HK-2 (cell line): ENCODE data around the gene NRG4.
"Not testable (repeated sequence)": the region's sequence is repeated elsewhere in the genome, so short reads cannot be mapped to it uniquely, and the experiment has no call there.

ENCODE experiments used
- DNase-seq: peaks from one replicate; pipeline ENCODE4 v3.0.0-alpha.2; 2018; ENCODE audit not compliant: unreplicated experiment

Gene NRG4, protein sequence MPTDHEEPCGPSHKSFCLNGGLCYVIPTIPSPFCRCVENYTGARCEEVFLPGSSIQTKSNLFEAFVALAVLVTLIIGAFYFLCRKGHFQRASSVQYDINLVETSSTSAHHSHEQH

DNA sequence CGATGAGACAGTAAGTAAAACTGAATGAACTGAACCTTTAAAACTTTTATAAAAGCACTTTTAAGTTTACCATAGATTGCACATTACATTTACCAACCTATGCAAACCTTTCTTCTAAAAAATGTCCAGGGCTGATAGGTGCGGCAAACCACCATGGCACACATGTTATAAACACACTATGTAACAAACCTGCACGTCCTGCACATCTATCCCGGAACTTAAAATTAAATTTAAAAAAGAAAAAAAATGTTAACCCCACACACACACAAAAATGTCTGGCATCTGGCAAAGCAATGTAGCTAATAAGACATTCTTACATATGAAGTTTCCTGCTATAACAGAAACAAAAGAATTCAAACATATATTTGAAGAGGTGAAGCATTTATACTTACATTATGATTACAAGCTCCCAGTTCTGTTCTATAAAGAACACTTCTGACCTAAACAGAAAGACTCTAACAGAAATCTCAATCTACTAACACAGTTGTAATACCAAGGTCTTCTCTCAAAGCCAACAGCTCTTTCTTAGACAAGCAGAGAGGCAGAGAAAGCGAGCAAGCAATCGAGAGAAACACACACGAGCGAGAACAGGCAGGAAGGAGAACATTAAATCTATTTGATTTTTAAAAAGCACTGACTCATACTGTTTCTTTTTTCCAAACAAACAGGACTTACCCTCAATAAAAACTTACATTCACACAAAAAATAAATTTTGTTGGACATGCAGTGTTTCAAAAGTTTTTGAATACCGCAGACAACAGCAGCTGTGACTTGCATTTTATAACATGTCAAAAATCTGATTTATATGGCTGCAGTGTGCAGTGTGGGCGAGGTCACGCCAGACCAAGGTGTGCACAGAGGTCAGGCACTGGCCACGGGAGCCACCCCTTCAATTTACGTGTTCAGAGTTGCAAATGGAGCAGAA, at the start of gene NRG4:
TSS of gene NRG4 (minus strand) at position 798 of the 925 bp plus-strand sequence. CDS start 1,194 bp downstream, outside the sequence.
- DNase-seq: no peak

- no peak for DNase-seq
Measured at GRCh38 chr15:76061700-76062099, 49.5 kb upstream of the NRG4 start.

DNA sequence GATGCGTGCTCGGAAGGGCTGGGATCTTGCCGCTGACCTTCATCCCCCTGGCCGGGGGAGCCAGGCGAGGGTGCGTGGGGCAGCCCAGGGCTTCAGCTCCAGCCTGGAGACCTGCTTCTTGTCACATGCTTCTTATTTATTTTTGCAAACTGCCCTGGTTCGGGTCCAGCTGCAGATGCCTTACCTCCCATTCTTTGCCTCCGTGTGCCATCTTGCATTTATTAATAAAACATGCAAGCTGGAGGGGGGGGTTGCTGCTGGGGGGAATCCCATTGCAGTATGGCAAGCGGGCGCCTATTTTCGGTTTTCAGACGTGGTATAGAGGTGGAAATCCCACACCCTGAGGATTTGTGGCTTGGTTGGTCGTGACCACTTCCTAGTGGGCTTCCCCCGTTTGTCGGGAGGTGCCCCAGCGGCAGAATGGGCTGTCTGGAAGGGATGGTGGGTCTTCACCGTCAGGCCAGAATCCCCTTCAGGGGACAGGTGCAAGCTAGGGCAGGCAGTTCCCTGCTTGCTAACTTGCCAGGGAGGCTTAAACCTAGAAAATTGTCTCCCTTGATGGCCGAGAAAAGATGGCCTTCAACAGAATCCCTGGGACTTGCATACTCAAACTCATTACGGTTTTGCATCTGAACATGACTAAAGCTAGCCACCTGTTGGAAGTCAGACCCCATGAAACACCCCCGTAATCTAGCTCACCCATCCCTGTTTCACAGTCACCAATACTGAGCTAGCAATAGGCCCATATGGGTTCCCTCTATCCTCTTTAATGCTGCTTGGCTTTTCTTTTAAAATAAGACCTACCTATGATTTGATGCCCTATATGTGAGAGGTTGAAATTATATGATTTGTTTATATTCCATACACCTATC, 48.1 kb upstream of the NRG4 start:
- no peak for DNase-seq

DNA sequence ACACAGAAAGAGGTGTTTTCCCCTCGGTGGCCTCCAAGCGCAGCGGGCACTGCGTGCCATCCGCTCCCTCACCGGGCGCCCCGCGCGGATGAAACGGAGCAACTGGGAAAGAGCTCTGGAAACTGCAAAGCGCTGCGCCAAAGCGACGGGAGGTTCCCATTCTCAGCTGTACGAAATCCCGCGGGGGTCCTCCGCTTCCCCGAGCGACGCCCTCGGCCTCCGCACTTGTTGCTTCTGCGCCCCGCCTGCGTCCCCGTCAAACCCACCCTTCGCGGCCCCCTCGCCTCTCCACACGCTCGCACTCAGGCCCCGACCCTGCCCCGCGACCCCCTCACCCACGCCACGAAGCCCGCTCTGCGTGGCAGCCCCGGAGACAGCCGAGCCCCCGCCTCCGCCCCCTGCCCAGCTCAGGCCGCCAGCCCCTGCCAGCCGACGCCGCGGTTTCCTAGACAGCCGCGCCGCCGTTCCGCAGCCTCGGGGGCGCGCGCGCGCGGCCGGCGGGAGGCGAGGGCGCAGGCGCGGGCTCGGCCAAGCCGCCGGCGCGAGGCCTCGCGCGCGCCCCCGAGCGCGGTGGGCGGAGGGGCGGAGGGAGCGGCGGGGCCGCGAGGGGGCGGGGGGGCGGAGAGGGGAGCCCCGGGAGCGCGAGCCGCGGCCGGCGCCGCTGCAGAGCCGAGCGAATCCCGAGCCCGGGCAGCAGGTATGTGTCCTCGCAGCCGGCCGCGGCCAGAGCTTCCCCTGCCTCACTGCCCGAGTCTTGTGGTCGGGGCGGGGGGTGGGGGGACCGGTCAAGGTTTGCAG, 47.3 kb upstream of the NRG4 start, which contains the start of gene TMEM266:
TSS of gene TMEM266 (plus strand) at position 666 of the 798 bp plus-strand sequence. CDS start 74,279 bp downstream, outside the sequence.
- DNase-seq: peak; percentile 22

- DNase-seq: no peak
Measured at GRCh38 chr15:76058714-76059319, 46.6 kb upstream of the NRG4 start.

DNA sequence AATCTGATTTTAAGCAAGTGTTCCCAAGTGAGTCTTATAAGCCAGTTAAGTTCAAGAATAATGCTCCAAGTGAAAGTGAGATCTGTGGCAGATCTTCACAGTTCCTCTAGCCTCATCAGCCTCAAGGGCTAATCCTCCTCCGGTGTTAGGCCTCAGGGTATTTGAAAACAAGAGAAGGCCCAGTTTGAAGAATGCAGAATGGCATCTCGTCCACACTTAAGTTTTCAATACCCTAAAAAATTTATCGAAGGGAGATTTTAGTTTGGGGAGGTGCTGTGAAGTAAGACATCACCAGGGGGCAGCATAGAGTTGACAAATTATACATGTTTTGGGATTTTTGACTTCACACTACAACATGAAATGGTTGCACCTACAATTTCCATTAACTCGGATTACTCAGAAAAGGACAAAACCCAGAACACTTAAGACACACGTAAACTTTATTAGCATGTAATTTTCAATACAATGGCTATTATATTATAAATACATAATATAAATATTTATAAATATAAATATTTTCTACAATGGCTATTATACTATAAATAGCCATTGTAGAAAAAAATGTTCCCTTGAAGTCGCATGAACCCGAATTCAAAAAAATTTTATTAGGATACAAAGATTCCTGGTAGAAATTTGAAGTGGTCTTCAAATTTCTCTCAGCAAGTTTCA, 45.2 kb upstream of the NRG4 start:
- peak; percentile 5 for DNase-seq

- DNase-seq: no peak
Measured at GRCh38 chr15:76056931-76057330, 44.7 kb upstream of the NRG4 start.

DNA sequence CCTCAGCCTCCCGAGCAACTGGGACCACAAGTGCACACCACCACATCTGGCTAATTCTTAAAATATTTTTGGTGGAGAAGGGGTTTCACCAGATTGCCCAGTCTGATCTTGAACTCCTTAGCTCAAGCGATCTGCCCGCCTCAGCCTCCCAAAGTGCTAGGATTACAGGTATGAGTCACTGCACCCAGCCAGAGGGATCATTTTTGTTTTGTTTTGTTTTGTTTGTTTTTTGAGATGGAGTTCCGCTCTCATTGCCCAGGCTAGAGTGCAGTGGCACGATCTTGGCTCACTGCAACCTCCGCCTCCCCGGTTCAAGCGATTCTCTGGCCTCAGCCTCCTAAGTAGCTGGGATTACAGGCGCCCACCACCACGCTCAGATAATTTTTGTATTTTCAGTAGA, 42.0 kb upstream of the NRG4 start:
- not testable (repeated sequence) for DNase-seq

- DNase-seq: no peak
Measured at GRCh38 chr15:76038512-76038911, 26.3 kb upstream of the NRG4 start.

- no peak for DNase-seq
Measured at GRCh38 chr15:76035593-76035992, 23.4 kb upstream of the NRG4 start.

- no peak for DNase-seq
Measured at GRCh38 chr15:76034111-76034510, 21.9 kb upstream of the NRG4 start.

DNA sequence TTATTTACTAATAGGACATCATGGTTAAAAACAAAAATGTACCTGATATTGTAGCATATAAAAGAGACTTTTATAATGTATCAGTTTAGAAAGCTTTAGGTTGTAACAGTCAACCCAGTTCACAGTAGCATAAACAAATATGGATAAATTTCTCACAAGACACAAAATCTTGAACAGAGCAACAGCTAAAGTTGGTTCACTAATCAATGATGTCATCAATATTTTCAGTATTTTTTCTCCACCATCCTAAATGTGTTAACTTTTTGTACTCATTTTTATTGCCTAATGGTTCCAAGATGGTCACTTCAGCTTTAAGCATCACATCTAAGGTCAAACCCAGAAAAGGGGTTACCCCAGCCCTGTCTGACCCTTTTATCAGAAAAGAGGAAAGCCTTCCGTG, 21.2 kb upstream of the NRG4 start:
- no peak for DNase-seq

DNA sequence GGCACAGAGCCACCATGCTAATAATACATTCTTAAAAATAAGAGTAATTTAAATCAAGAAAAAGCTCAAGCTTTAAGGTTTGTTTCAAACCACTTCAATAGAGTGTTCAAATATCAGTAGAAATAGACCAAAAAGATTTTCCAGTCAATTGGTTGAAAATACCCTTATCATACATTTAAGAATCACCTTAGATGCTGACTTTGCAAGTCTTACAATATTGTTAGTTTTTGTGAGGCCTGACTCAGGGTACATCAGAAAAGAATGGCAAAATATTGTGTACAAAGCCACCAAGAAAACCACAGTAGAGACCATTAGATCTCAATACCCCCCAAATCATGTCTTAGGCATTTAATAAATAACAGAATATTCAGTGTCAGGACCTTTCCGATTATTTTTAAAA, 19.8 kb upstream of the NRG4 start:
- DNase-seq: no peak

GRCh38 chr15:76024021-76024768, 12.0 kb upstream of the NRG4 start:
- no peak for DNase-seq

GRCh38 chr15:76013470-76013869, 1.2 kb upstream of the NRG4 start:
- not testable (repeated sequence) for DNase-seq

GRCh38 chr15:76010613-76011012, 1.6 kb downstream of the NRG4 start:
- no peak for DNase-seq

- DNase-seq: no peak
Measured at GRCh38 chr15:76006136-76006778, 6.0 kb downstream of the NRG4 start.

DNA sequence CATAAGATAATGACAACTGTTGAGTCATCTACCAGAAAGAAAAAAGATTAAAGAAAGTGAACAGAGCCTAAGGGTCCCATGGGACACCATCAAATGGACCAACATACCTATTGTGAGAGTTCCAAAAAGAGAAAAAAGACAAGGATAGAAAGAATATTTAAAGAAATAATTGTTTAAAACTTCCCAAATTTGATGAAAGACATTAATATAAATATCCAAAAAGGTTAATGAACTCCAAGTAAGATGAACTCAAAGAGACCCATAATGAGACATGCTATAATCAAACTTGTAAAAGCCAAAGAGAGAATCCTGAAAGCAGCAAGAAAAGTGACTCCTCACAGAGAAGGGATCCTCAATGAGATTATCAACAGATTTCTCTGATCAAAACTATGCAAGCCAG, 8.9 kb downstream of the NRG4 start:
- DNase-seq: no peak

DNA sequence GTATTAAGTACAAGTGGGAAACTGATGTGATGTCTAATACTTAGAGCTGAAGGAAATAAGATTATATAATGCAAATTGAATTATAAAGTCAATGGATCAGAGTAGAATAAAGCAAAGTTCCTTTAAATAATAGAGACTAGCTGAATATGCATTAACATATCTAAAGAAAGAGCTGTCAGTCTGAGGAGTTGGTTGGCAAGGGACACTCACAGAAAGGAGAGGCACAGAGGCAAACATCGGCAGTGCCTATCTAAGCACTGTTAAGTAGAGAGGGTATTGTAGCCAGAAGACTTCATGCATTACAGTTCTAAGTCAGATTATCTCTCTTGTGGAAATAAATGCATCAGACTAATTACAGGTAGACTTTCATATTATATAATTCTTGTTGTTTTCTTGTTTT, 16.6 kb downstream of the NRG4 start:
- no peak for DNase-seq
